HCT116 (cell line): ENCODE measurements around the gene ZDHHC14. TPM values are rescaled to one million over a fixed set of nuclear protein-coding genes. Genes with fewer than 3 reads are reported as not detected.

ENCODE experiments used
- ATAC-seq: fragments of 200-7000 bp; cut with Tn5 transposase; 2 replicates; pipeline ENCODE4 v1.9.1; 2020; ENCODE audit warnings: mild to moderate bottlenecking, moderate library complexity
- BruUV-seq: library from RNA; stranded (reverse); fragments of 400-500 nt; replicated peaks from 2 replicates; lab custom pipeline; 2021; lab: Mats Ljungman, UMichigan
- CTCF ChIA-PET: fragments of 300-600 bp; sonication (Branson Sonifier 250); formaldehyde crosslinking; loops from one replicate; lab custom pipeline; 2021; ENCODE audit warnings: antibody characterized with exemption; lab: Charles Lee
- POLR2A ChIA-PET: fragments of 300-600, 350-600 bp; sonication (Branson Sonifier 250); formaldehyde crosslinking; loops from one replicate; lab custom pipeline; 2021; ENCODE audit warnings: antibody characterized with exemption; lab: Charles Lee
- RAD21 ChIA-PET, 2 experiments: fragments of 300-600 bp; sonication (Branson Sonifier 250); formaldehyde crosslinking; loops; one replicate each; lab custom pipeline; 2023; ENCODE audit warnings: low total read pairs in 2 of 2; ENCODE audit not compliant: uncharacterized antibody in 2 of 2, unreplicated experiment in 2 of 2, low non-redundant PET in 1 of 2; lab: Charles Lee
- DNase-seq: peaks from one replicate; pipeline ENCODE4 v3.0.0-alpha.2; 2010; ENCODE audit warnings: low read depth, low spot score
- H2AFZ ChIP-seq: fragments of 200-600 bp; shearing (Covaris generic), sonication (generic); 2 replicates; pipeline ENCODE4 v1.6.1; 2017; ENCODE audit warnings: low read depth, mixed run types, mixed read lengths, antibody characterized with exemption, low read length; ENCODE audit not compliant: poor library complexity, severe bottlenecking
- H3K27ac ChIP-seq: 2 replicates; pipeline ENCODE4 v1.5.1; 2012; ENCODE audit warnings: low read depth, low read length
- H3K27me3 ChIP-seq: fragments of 200-600 bp; sonication (generic); 2 replicates; pipeline ENCODE4 v1.6.1; 2016; ENCODE audit warnings: mixed run types, low read length, mixed read lengths; ENCODE audit not compliant: insufficient read depth
- H3K36me3 ChIP-seq, 2 experiments: fragments of 200-500 bp in 1 of 2; fragments of 200-600 bp in 1 of 2; sonication (Bioruptor generic) in 1 of 2; sonication (generic) in 1 of 2; 2 replicates each; pipeline versions ENCODE4 v1.5.1 to v1.6.1; 2014 to 2016; ENCODE audit warnings: low read length in 2 of 2, inconsistent platforms in 1 of 2, mixed read lengths in 1 of 2, mixed run types in 1 of 2; ENCODE audit not compliant: insufficient read depth in 2 of 2, control insufficient read depth in 1 of 2
- H3K4me1 ChIP-seq, 2 experiments: fragments of 200-600 bp in 1 of 2; sonication (generic) in 1 of 2; 2 replicates each; pipeline versions ENCODE4 v1.5.1 to v1.6.1; 2012 to 2017; ENCODE audit warnings: low read length in 2 of 2, inconsistent platforms in 1 of 2, mild to moderate bottlenecking in 1 of 2, mixed read lengths in 1 of 2, mixed run types in 1 of 2, moderate library complexity in 1 of 2; ENCODE audit not compliant: insufficient read depth in 2 of 2, control insufficient read depth in 1 of 2
- H3K4me2 ChIP-seq: fragments of 200-600 bp; sonication (generic); 2 replicates; pipeline ENCODE4 v1.6.1; 2017; ENCODE audit warnings: mixed run types, low read length, mixed read lengths
- H3K4me3 ChIP-seq, 2 experiments: fragments of 200-600 bp in 1 of 2; sonication (generic) in 1 of 2; replicated peaks in 1 of 2; 2 replicates each; pipeline ENCODE4 v1.5.1; 2011 to 2016; ENCODE audit warnings: low read length in 2 of 2, control low read depth in 1 of 2, low read depth in 1 of 2, mild to moderate bottlenecking in 1 of 2, mixed read lengths in 1 of 2, mixed run types in 1 of 2
- H3K79me2 ChIP-seq: fragments of 200-600 bp; sonication (generic); 2 replicates; pipeline ENCODE4 v1.6.1; 2017; ENCODE audit warnings: mild to moderate bottlenecking, mixed run types, low read length, moderate library complexity, mixed read lengths; ENCODE audit not compliant: insufficient read depth
- H3K9ac ChIP-seq: fragments of 200-600 bp; sonication (generic); 2 replicates; pipeline ENCODE4 v1.6.1; 2016; ENCODE audit warnings: low read length, mixed read lengths
- H3K9me2 ChIP-seq: fragments of 200-600 bp; sonication (generic), shearing (Covaris generic); 2 replicates; pipeline ENCODE4 v1.6.1; 2017; ENCODE audit warnings: mixed run types, mild to moderate bottlenecking, moderate library complexity; ENCODE audit not compliant: insufficient read depth
- H3K9me3 ChIP-seq, 2 experiments: fragments of 200-500 bp in 1 of 2; fragments of 200-600 bp in 1 of 2; sonication (Bioruptor generic) in 1 of 2; sonication (generic) in 1 of 2; 2 replicates each; pipeline ENCODE4 v1.6.1; 2014 to 2017; ENCODE audit warnings: low read length in 2 of 2, mixed read lengths in 2 of 2, inconsistent platforms in 1 of 2, low read depth in 1 of 2, mild to moderate bottlenecking in 1 of 2, mixed run types in 1 of 2, moderate library complexity in 1 of 2; ENCODE audit not compliant: control insufficient read depth in 1 of 2, insufficient read depth in 1 of 2
- H4K20me1 ChIP-seq: fragments of 200-600 bp; sonication (generic), shearing (Covaris generic); 2 replicates; pipeline ENCODE4 v1.6.1; 2017; ENCODE audit warnings: mixed run types, mild to moderate bottlenecking, moderate library complexity; ENCODE audit not compliant: insufficient read depth
- ATF3 ChIP-seq: IDR thresholded peaks from 2 replicates; pipeline ENCODE4 v1.6.1; 2012
- CBX3 ChIP-seq: IDR thresholded peaks from 2 replicates; pipeline ENCODE4 v1.6.1; 2012; ENCODE audit warnings: low read depth
- CEBPB ChIP-seq: IDR thresholded peaks from 2 replicates; pipeline ENCODE4 v1.6.1; 2012; ENCODE audit warnings: low read depth
- CTCF ChIP-seq, 3 experiments: fragments of 200-600 bp in 1 of 3; sonication (generic) in 1 of 3; IDR thresholded peaks in 2 of 3; conservative IDR thresholded peaks in 1 of 3; 2 replicates each; pipeline ENCODE4 v1.5.1; 2012 to 2017; ENCODE audit warnings: low read depth in 2 of 3, low read length in 2 of 3, antibody characterized with exemption in 1 of 3, borderline replicate concordance in 1 of 3, control low read depth in 1 of 3, mild to moderate bottlenecking in 1 of 3, mixed read lengths in 1 of 3, mixed run types in 1 of 3, moderate library complexity in 1 of 3; ENCODE audit not compliant: insufficient read depth in 1 of 3
- EGR1 ChIP-seq: IDR thresholded peaks from 2 replicates; pipeline ENCODE4 v1.6.1; 2012; ENCODE audit warnings: low read depth
- EZH2 ChIP-seq: fragments of 200-600 bp; sonication (generic); IDR thresholded peaks from 2 replicates; pipeline ENCODE4 v1.6.1; 2017; ENCODE audit warnings: antibody characterized with exemption, mixed run types
- EZH2phosphoT487 ChIP-seq: fragments of 200-600 bp; IDR thresholded peaks from 2 replicates; pipeline ENCODE4 v1.6.1; 2018; ENCODE audit warnings: antibody characterized with exemption, borderline replicate concordance
- JUND ChIP-seq: IDR thresholded peaks from 2 replicates; pipeline ENCODE4 v1.6.1; 2012
- MAX ChIP-seq: IDR thresholded peaks from 2 replicates; pipeline ENCODE4 v1.6.1; 2012
- POLR2A ChIP-seq: IDR thresholded peaks from 2 replicates; pipeline ENCODE4 v1.7.0; 2011; ENCODE audit warnings: borderline replicate concordance; ENCODE audit not compliant: insufficient read depth, insufficient read length; ENCODE audit errors: extremely low read depth
- POLR2AphosphoS5 ChIP-seq: IDR thresholded peaks from 2 replicates; pipeline ENCODE4 v1.6.1; 2011; ENCODE audit warnings: mild to moderate bottlenecking, low read depth, low read length, moderate library complexity
- RAD21 ChIP-seq: IDR thresholded peaks from 2 replicates; pipeline ENCODE4 v1.6.1; 2012; ENCODE audit warnings: low read depth, mild to moderate bottlenecking
- REST ChIP-seq: IDR thresholded peaks from 2 replicates; pipeline ENCODE4 v1.6.1; 2012; ENCODE audit warnings: low read depth
- SP1 ChIP-seq: IDR thresholded peaks from 2 replicates; pipeline ENCODE4 v1.6.1; 2012; ENCODE audit warnings: low read depth
- TCF7L2 ChIP-seq: IDR thresholded peaks from 2 replicates; pipeline ENCODE4 v1.7.0; 2011; ENCODE audit warnings: borderline replicate concordance, inconsistent platforms; ENCODE audit not compliant: insufficient read depth, insufficient read length; ENCODE audit errors: extremely low read depth
- ZBTB33 ChIP-seq: IDR thresholded peaks from 2 replicates; pipeline ENCODE4 v1.6.1; 2011; ENCODE audit warnings: mild to moderate bottlenecking, low read length, moderate library complexity; ENCODE audit not compliant: insufficient replicate concordance; ENCODE audit errors: extremely low read depth
- ZFX ChIP-seq: fragments of 450-650 bp; IDR thresholded peaks from 2 replicates; pipeline ENCODE4 v1.6.1; 2017
- intact Hi-C: fragments of 100-400 bp; cut with micrococcal nuclease; formaldehyde crosslinking; loops from 2 replicates; pipeline ENCODE4 v1.10.0; 2022
- total RNA-seq: library from RNA; stranded (reverse); gene quantifications from one replicate; pipeline ENCODE4 v1.2.1, GENCODE V29; 2021; ENCODE audit not compliant: unreplicated experiment

The ZDHHC14 gene
- total RNA-seq, 1 experiment from 2014 or later = 5.3 TPM

- ChIA-PET POLR2A (no interaction called here), CTCF (no interaction called here), RAD21 (no interaction called here)
- H3K36me3 ChIP-seq = no peaks in the 10 kb centered on the region
- no peaks in the 10 kb centered on the region for H3K9me3 ChIP-seq
- H3K4me3 ChIP-seq = no peak overlapping the region
- no peaks in the 10 kb centered on the region for H4K20me1 ChIP-seq
- no TSS peak for BruUV-seq
- H3K27ac ChIP-seq = no peak overlapping the region
- no peak overlapping the region for H3K9ac ChIP-seq
- no peak for ATAC-seq
- H3K4me1 ChIP-seq = no peaks in the 10 kb centered on the region
- intact Hi-C loops = no loop called here
- no peaks in the 10 kb centered on the region for H3K27me3 ChIP-seq
- H2AFZ ChIP-seq = no peak overlapping the region
- no peaks in the 10 kb centered on the region for H3K79me2 ChIP-seq
- TF ChIP-seq ZBTB33 (no peak), CBX3 (no peak), SP1 (no peak), RAD21 (no peak), EZH2phosphoT487 (no peak), CEBPB (no peak), EGR1 (no peak), JUND (no peak), POLR2A (no peak), TCF7L2 (no peak), MAX (no peak), POLR2AphosphoS5 (no peak), EZH2 (no peak), ZFX (no peak), ATF3 (no peak), CTCF (IDR thresholded peaks at IDR 0.05 in 2 of 3, conservative IDR thresholded peaks at IDR 0.05 in 1 of 3; ENCODE audit: borderline replicate concordance in 1 of 3, insufficient read depth in 1 of 3, low read depth in 2 of 3, low read length in 2 of 3) (no peak), REST (no peak)
- no peak overlapping the region for H3K4me2 ChIP-seq
- DNase-seq = no peak
- no peaks in the 10 kb centered on the region for H3K9me2 ChIP-seq
Observed at GRCh38 chr6:157491571-157492232, 110.7 kb downstream of the ZDHHC14 start.
